Calu3 (cell line): ENCODE measurements around the gene MINK1. TPM values are rescaled to one million over a fixed set of nuclear protein-coding genes. Genes with fewer than 3 reads are reported as not detected.
A peak's percentile ranks its signal among the peaks of the same experiment; 100 is the strongest.

Experiments used
- BruUV-seq: library from RNA; stranded (reverse); fragments of 400-500 nt; replicated peaks from 2 replicates; lab custom pipeline; 2021; lab: Mats Ljungman, UMichigan
- CTCF ChIA-PET: fragments of 300-600 bp; sonication (Branson Sonifier 250); formaldehyde crosslinking; loops from one replicate; lab custom pipeline; 2022; ENCODE audit warnings: antibody characterized with exemption; lab: Charles Lee
- DNase-seq: peaks from one replicate; pipeline ENCODE4 v3.0.0; 2022
- H3K27ac Mint-ChIP-seq: one replicate; pipeline ENCODE4 v1.8.0; 2022; ENCODE audit warnings: mixed read lengths; ENCODE audit not compliant: unreplicated experiment
- H3K27me3 Mint-ChIP-seq: one replicate; pipeline ENCODE4 v1.8.0; 2022; ENCODE audit warnings: mixed read lengths; ENCODE audit not compliant: unreplicated experiment
- H3K36me3 Mint-ChIP-seq: one replicate; pipeline ENCODE4 v1.8.0; 2022; ENCODE audit warnings: mild to moderate bottlenecking, moderate library complexity, mixed read lengths; ENCODE audit not compliant: insufficient read depth, unreplicated experiment
- H3K4me1 Mint-ChIP-seq: one replicate; pipeline ENCODE4 v1.8.0; 2022; ENCODE audit warnings: mild to moderate bottlenecking, low read depth, mixed read lengths; ENCODE audit not compliant: unreplicated experiment
- H3K4me3 Mint-ChIP-seq: one replicate; pipeline ENCODE4 v1.8.0; 2022; ENCODE audit warnings: mild to moderate bottlenecking, low read depth, moderate library complexity, mixed read lengths; ENCODE audit not compliant: unreplicated experiment
- H3K9me3 Mint-ChIP-seq: one replicate; pipeline ENCODE4 v1.8.0; 2022; ENCODE audit warnings: low read depth, mixed read lengths; ENCODE audit not compliant: unreplicated experiment
- CTCF ChIP-seq: fragments of 200-600 bp; IDR thresholded peaks from one replicate; pipeline ENCODE4 v1.8.0; 2022; ENCODE audit warnings: antibody characterized with exemption; ENCODE audit not compliant: unreplicated experiment
- intact Hi-C: fragments of 100-400 bp; cut with micrococcal nuclease; formaldehyde crosslinking; loops from one replicate; pipeline ENCODE4 v1.10.0; 2022; ENCODE audit not compliant: unreplicated experiment
- total RNA-seq: library from RNA; stranded (reverse); gene quantifications from 2 replicates; pipeline ENCODE4 v1.2.3, GENCODE V29; 2022

MINK1 gene
- total RNA-seq, 1 experiment from 2014 or later, result 86.8 TPM

- BruUV-seq, result TSS peak; percentile 4
- intact Hi-C loops, result no loop called here
- TF ChIP-seq CTCF, result no peak
- Mint-ChIP-seq H3K27ac (no peak overlapping the region), H3K4me3 (peak overlapping the region; percentile 93), H3K9me3 (no peaks in the 10 kb centered on the region), H3K27me3 (no peaks in the 10 kb centered on the region), H3K36me3 (peaks cover 25% of the 10 kb centered on the region), H3K4me1 (peaks cover 42% of the 10 kb centered on the region)
- CTCF ChIA-PET, result no interaction called here
- DNase-seq, result no peak
Measured at GRCh38 chr17:4836221-4836620, 3.1 kb downstream of the MINK1 start.

DNA sequence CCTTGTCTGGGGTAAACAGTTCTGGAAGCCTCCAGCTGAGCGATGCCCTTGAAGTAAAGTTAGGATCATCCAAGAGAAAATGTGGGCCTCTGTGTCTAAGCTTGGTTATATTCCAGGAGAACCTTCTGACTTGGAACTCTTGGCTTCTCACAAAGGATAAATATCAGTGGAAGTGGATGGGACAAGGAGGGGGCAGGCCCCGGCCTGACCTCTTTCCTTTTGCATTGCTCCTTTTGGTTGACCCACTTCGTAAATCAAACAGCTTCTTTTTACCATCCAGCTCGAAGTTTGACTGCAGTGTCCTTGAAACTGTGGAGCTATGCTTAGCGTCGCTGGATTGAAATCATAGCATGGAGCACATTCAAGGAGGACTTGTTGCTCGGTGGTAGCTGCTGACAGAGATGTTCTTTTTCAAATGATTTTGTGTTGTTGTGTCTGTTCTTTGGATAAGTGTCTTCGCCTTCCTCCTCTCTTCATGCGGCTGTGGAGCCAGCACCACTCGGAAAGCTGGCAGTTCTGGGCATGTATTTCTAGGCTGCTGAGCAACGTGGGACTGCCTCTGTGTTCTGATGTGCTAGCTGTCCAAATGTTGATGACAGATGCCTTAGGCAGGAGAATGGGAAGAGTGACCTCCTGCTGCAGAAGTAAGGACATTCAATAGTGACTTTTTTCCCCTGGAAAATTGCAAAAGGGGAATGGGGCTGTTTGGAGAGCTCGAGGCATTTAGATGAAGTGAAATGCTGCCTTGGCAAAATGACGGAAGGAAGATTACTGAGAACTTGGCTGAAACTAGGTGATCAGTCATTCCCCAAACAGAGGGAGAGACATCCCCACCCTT lies 4.5 kb downstream of the MINK1 start:
- BruUV-seq, result no TSS peak
- no peaks in the 10 kb centered on the region for H3K27me3 Mint-ChIP-seq
- H3K4me1 Mint-ChIP-seq, result peaks cover 42% of the 10 kb centered on the region
- H3K27ac Mint-ChIP-seq, result no peak overlapping the region
- no peak overlapping the region for H3K4me3 Mint-ChIP-seq
- no peaks in the 10 kb centered on the region for H3K9me3 Mint-ChIP-seq
- peaks cover 23% of the 10 kb centered on the region for H3K36me3 Mint-ChIP-seq
- TF ChIP-seq CTCF, result no peak
- intact Hi-C loops, result no loop called here
- CTCF ChIA-PET, result no interaction called here
- DNase-seq, result no peak

DNA sequence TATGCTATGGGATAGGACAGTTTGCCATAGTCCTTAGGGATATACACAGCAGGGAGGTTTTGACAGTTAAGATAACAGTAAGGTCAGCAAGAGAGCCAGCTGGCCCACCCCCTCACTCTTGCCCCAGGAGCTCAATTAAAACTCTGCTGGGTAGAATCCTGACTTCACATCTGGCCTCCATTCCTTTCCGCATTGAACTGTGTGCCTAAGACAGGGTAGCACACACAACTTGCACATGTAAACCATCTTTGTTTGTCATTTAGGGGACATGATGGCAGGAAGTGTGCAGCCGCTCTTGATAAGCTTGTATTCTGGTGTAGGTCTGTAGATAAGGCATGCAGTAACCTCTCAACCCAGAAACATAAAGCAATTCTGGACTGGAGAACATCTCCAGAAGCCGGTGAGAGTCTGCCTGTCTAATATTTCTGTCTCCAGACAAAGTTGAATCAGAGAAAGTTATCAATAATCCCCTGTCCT lies 5.2 kb downstream of the MINK1 start:
- BruUV-seq, result no TSS peak
- TF ChIP-seq CTCF, result no peak
- Mint-ChIP-seq H3K36me3 (peaks cover 17% of the 10 kb centered on the region), H3K4me3 (no peak overlapping the region), H3K4me1 (peaks cover 42% of the 10 kb centered on the region), H3K27ac (no peak overlapping the region), H3K27me3 (no peaks in the 10 kb centered on the region), H3K9me3 (no peaks in the 10 kb centered on the region)
- no peak for DNase-seq
- intact Hi-C loops, result no loop called here
- CTCF ChIA-PET, result no interaction called here

DNA sequence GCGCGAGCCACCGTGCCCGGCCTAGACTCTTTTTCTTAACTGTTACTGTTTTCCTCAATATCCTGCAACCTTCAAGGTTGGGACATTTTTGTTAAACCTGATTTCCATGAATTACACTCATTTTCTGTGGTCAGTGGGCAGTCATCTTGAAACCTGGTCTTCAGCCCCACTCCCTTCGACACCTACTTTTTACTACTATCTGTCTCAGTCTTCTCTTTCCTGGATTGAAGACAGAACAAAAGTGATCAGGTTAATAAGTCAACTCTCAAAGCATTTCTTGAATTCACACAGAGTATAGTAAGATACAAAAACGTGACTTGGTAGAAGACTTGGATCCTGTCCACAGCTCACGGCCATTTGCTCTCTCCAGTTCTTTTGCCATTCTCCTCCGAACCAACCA lies 6.1 kb downstream of the MINK1 start:
- CTCF ChIA-PET, result interaction anchor here (0.6 kb wide), 1 partner anchor 696 kb away, joined by 3 read pairs; no protein-coding TSS in a partner anchor
- no peak for DNase-seq
- intact Hi-C loops, result no loop called here
- Mint-ChIP-seq H3K9me3 (no peaks in the 10 kb centered on the region), H3K27me3 (no peaks in the 10 kb centered on the region), H3K27ac (no peak overlapping the region), H3K4me1 (peaks cover 37% of the 10 kb centered on the region), H3K36me3 (peaks cover 8% of the 10 kb centered on the region), H3K4me3 (no peak overlapping the region)
- no peak for TF ChIP-seq CTCF
- no TSS peak for BruUV-seq
